Neural crest cell (in vitro differentiated cells): ENCODE results near the gene TPX2. TPM values are rescaled to one million over a fixed set of nuclear protein-coding genes. Genes with fewer than 3 reads are reported as not detected.

ENCODE experiments used
- DNase-seq: peaks from one replicate; pipeline ENCODE4 v3.0.0; 2021; ENCODE audit warnings: low read depth, mixed read lengths, low spot score
- H3K27ac Mint-ChIP-seq: one replicate; pipeline ENCODE4 v1.8.0; 2021; ENCODE audit warnings: mild to moderate bottlenecking, mixed read lengths; ENCODE audit not compliant: unreplicated experiment
- H3K27me3 Mint-ChIP-seq: 2 replicates; pipeline ENCODE4 v1.8.0; 2021; ENCODE audit warnings: low read depth, mild to moderate bottlenecking, mixed read lengths
- H3K36me3 Mint-ChIP-seq: 2 replicates; pipeline ENCODE4 v1.8.0; 2021; ENCODE audit warnings: low read depth, mild to moderate bottlenecking, mixed read lengths
- H3K4me1 Mint-ChIP-seq: 2 replicates; pipeline ENCODE4 v1.8.0; 2021; ENCODE audit warnings: mixed read lengths
- H3K4me3 Mint-ChIP-seq: one replicate; pipeline ENCODE4 v1.8.0; 2021; ENCODE audit warnings: mild to moderate bottlenecking, mixed read lengths
- H3K9me3 Mint-ChIP-seq: 2 replicates; pipeline ENCODE4 v1.8.0; 2021; ENCODE audit warnings: mixed read lengths
- CTCF ChIP-seq: fragments of 200-600 bp; sonication (generic); conservative IDR thresholded peaks from 2 replicates; pipeline ENCODE4 v1.5.0; 2021; ENCODE audit warnings: antibody characterized with exemption, mild to moderate bottlenecking
- total RNA-seq: library from RNA; stranded (reverse); gene quantifications from 2 replicates; pipeline ENCODE4 v1.2.1, GENCODE V29; 2021

The TPX2 gene
- total RNA-seq, 1 donor from 2014 or later: 208 TPM

DNA sequence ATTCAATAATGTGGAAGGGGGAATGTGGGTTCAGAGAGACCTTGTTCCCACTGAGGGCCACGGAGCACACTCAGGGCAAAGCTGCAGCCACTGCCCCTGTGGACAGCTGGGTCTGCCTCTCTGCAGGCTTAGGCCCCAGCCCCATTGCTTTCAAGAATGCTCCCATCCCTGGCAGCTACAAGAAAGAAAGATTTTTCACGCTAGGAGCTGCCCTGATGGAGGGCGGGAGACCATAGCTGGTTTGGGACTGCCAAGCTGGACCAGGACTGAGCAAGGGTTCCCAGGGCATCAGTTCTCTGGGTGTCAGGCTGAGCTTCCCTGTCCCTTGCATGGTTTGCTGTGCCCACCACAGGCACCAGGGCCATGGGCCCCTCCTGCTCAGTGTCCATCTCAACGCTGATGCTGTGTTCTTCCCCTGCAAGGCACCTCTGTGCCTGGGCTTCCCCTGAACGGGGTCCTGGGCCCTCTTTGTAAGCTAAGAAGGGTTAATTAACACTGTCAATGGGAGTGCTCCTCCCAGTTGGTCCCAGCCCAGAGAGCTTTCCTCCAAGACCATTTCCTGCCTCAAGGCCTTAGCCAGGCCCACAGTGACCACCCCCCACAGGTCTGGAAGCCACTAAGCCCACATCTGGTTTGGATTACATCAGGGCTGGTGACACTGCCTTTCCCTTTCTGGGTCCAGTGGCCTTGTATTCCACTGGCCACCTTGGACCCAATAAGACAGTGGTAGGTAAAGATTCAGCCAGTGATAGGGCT lies 97.9 kb downstream of the TPX2 start:
- Mint-ChIP-seq H3K4me3 (no peak overlapping the region), H3K27me3 (no peaks in the 10 kb centered on the region), H3K27ac (no peak overlapping the region), H3K36me3 (no peaks in the 10 kb centered on the region), H3K4me1 (peaks cover 35% of the 10 kb centered on the region), H3K9me3 (no peaks in the 10 kb centered on the region)
- DNase-seq: no peak
- no peak for TF ChIP-seq CTCF

DNA sequence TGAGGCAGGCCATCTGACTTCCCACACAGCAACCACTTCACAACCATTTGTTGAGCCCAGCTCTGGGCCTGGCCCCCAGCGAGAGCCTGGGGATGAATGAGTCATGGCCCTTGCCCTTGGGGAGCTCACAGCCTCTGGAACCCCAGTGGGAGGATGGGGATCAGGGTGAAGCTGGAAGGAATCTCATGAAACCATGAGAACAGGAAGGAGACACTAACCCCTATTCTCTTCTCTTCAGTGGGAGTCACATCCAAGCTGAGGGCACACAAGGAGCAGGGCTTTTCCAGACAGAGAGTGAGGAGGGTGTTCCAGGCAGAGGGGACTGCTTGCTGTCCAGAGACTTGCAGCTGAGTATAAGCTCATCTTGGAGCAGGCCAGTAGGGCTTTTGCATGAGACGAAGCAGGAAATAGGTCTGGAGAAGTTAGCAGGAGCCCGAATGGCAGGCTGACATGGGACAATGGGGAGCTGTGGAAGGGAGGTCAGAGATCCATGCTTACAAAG lies 98.9 kb downstream of the TPX2 start:
- Mint-ChIP-seq H3K9me3 (no peaks in the 10 kb centered on the region), H3K4me1 (peaks cover 43% of the 10 kb centered on the region), H3K27ac (no peak overlapping the region), H3K4me3 (no peak overlapping the region), H3K36me3 (no peaks in the 10 kb centered on the region), H3K27me3 (no peaks in the 10 kb centered on the region)
- TF ChIP-seq CTCF: no peak
- DNase-seq: no peak

GRCh38 chr20:31838646-31839292 lies 99.7 kb downstream of the TPX2 start:
- no peak overlapping the region for H3K4me3 Mint-ChIP-seq
- TF ChIP-seq CTCF: no peak
- no peak for DNase-seq
- H3K9me3 Mint-ChIP-seq: no peaks in the 10 kb centered on the region
- peaks cover 43% of the 10 kb centered on the region for H3K4me1 Mint-ChIP-seq
- no peaks in the 10 kb centered on the region for H3K36me3 Mint-ChIP-seq
- H3K27ac Mint-ChIP-seq: no peak overlapping the region
- no peaks in the 10 kb centered on the region for H3K27me3 Mint-ChIP-seq

GRCh38 chr20:31839782-31840487 lies 100.8 kb downstream of the TPX2 start:
- no peak overlapping the region for H3K27ac Mint-ChIP-seq
- TF ChIP-seq CTCF: no peak
- H3K9me3 Mint-ChIP-seq: no peaks in the 10 kb centered on the region
- H3K36me3 Mint-ChIP-seq: no peaks in the 10 kb centered on the region
- peaks cover 36% of the 10 kb centered on the region for H3K4me1 Mint-ChIP-seq
- no peak overlapping the region for H3K4me3 Mint-ChIP-seq
- H3K27me3 Mint-ChIP-seq: no peaks in the 10 kb centered on the region
- no peak for DNase-seq

- H3K9me3 Mint-ChIP-seq: no peaks in the 10 kb centered on the region
- H3K4me1 Mint-ChIP-seq: peaks cover 26% of the 10 kb centered on the region
- H3K27ac Mint-ChIP-seq: no peak overlapping the region
- no peaks in the 10 kb centered on the region for H3K27me3 Mint-ChIP-seq
- TF ChIP-seq CTCF: no peak
- H3K4me3 Mint-ChIP-seq: no peak overlapping the region
- DNase-seq: no peak
- H3K36me3 Mint-ChIP-seq: no peaks in the 10 kb centered on the region
Observed at GRCh38 chr20:31840906-31841816, 102.1 kb downstream of the TPX2 start.
